ENCODE data around the gene LEP.

LEP gene

DNA sequence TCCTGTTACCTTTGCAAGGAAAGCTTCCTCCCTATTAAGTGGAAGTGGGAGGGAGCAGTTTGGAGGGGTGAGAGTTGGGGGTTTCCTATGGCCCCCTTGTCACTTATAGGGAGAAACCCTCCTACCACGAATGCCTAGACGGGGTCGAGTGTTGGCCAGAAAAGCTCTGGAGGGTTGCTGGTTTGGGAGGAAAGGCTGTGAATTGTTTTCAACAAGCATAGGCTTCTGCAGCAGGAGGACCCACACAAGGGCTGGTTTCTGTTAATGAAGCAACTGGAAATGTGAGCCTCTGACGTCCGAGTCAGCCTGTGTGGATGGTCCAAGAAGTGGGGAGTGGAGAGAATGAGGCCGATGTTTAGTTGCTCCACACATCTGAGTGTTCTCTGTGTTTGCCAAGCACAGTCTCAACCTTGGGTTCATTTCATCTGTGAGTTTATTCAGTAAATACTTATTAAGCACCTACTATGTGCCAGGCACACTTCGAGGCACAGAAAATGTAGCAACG lies 37.3 kb upstream of the LEP start:
- no peaks in the 10 kb centered on the region; the same call in 1 of the 2 replicates for H3K9me3 ChIP-seq (ENCODE audit: control insufficient read depth, insufficient read depth, low read depth, low read length)
- peaks cover 84% of the 10 kb centered on the region for H3K27me3 ChIP-seq (ENCODE audit: control insufficient read depth, insufficient read depth, low read length)
- no peaks in the 10 kb centered on the region for H3K36me3 ChIP-seq (ENCODE audit: control insufficient read depth, insufficient read depth, low read length)
- H3K9ac ChIP-seq (ENCODE audit: low read length): no peak overlapping the region
- peaks cover 14% of the 10 kb centered on the region for H3K4me1 ChIP-seq (ENCODE audit: control insufficient read depth, insufficient read depth, low read length)
- no peak overlapping the region for H3K4me3 ChIP-seq (ENCODE audit: low read depth, low read length)
- no peak overlapping the region for H3K27ac ChIP-seq (ENCODE audit: low read depth, low read length)

DNA sequence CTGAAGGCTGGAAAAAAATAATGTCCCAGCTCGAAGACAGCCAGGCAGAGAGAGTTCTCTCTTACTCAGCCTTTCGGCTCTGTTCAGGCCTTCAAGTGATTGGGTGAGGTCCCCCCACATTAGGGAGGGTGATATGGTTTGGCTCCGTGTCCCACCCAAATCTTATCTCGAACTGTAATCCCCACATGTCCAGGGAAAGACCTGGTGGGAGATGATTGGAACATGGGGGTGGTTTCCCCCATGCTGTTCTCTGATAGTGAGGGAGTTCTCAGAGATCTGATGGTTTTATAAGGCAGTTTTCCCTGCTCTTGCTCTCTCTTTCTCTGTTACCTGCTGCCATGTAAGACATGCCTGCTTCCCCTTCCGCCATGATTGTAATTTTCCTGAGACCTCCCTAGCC lies 36.6 kb upstream of the LEP start:
- Histone ChIP-seq H3K27me3 (ENCODE audit: control insufficient read depth, insufficient read depth, low read length) (peaks cover 79% of the 10 kb centered on the region), H3K4me3 (ENCODE audit: low read depth, low read length) (no peak overlapping the region), H3K4me1 (ENCODE audit: control insufficient read depth, insufficient read depth, low read length) (peaks cover 14% of the 10 kb centered on the region), H3K9ac (ENCODE audit: low read length) (no peak overlapping the region), H3K27ac (ENCODE audit: low read depth, low read length) (no peak overlapping the region), H3K36me3 (ENCODE audit: control insufficient read depth, insufficient read depth, low read length) (no peaks in the 10 kb centered on the region), H3K9me3 (ENCODE audit: control insufficient read depth, insufficient read depth, low read depth, low read length) (no peaks in the 10 kb centered on the region; the same call in 1 of the 2 replicates)

DNA sequence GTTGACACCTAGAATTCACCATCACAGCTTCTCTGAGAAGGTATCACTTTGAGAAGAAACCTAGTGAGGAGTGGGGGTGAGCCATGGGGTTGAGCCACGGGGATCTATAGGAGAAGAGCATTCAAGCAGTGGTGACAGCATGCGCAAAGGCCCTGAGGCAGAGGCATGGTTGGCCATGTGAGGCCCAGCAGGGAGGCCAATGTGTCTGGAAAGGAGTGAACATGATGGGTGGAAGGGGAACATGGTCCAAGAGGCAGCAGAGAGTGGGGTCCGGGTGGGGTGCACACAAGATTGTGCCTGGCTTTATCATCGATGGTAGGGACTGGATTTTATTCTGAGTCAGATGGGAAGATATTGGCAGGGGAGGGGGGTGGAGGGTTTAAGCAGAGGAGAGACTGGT lies 36.0 kb upstream of the LEP start:
- H3K27me3 ChIP-seq (ENCODE audit: control insufficient read depth, insufficient read depth, low read length): peaks cover 76% of the 10 kb centered on the region
- H3K9ac ChIP-seq (ENCODE audit: low read length): no peak overlapping the region
- H3K4me3 ChIP-seq (ENCODE audit: low read depth, low read length): no peak overlapping the region
- no peaks in the 10 kb centered on the region for H3K36me3 ChIP-seq (ENCODE audit: control insufficient read depth, insufficient read depth, low read length)
- no peak overlapping the region for H3K27ac ChIP-seq (ENCODE audit: low read depth, low read length)
- peaks cover 16% of the 10 kb centered on the region for H3K4me1 ChIP-seq (ENCODE audit: control insufficient read depth, insufficient read depth, low read length)
- H3K9me3 ChIP-seq (ENCODE audit: control insufficient read depth, insufficient read depth, low read depth, low read length): no peaks in the 10 kb centered on the region; the same call in 1 of the 2 replicates

DNA sequence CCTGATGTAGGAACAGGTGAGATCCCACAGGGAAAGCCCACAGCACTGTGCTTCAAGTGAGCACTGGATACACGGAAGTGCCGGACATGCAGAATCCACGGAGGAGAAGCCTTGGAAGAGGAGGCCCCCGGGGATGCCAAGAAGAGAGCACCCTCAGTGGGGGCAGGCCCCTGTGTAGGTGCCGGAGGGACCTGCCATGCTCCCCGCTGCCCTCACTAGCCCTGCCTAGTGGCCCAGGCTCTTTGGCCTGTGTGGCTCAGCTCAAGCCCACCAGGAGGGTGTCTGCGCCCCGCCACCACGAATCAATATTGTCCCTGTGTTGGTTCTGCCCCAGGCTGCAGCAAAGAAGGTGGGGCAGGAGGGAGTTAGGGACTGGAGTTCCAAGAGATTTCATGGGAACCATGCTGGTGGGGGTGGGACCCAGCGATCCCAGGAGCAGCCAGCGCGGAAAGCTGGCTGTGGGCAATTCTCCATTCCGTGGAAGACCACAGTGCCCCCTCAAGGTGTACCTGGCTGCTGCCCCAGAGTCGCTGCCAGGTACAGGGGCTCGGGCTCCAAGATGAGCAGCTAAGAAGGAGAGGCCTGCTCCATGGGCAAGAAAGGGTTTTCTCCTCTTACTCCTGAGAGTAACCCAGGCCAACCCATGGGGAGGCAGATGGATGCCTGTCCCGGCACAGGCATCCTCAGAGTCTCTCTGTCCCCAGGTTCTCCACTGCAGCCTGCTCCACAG lies 34.9 kb upstream of the LEP start:
- no peak overlapping the region for H3K27ac ChIP-seq (ENCODE audit: low read depth, low read length)
- H3K27me3 ChIP-seq (ENCODE audit: control insufficient read depth, insufficient read depth, low read length): peaks cover 75% of the 10 kb centered on the region
- H3K36me3 ChIP-seq (ENCODE audit: control insufficient read depth, insufficient read depth, low read length): no peaks in the 10 kb centered on the region
- H3K9ac ChIP-seq (ENCODE audit: low read length): no peak overlapping the region
- H3K4me1 ChIP-seq (ENCODE audit: control insufficient read depth, insufficient read depth, low read length): peaks cover 15% of the 10 kb centered on the region
- no peak overlapping the region for H3K4me3 ChIP-seq (ENCODE audit: low read depth, low read length)
- no peaks in the 10 kb centered on the region; the same call in 1 of the 2 replicates for H3K9me3 ChIP-seq (ENCODE audit: control insufficient read depth, insufficient read depth, low read depth, low read length)

DNA sequence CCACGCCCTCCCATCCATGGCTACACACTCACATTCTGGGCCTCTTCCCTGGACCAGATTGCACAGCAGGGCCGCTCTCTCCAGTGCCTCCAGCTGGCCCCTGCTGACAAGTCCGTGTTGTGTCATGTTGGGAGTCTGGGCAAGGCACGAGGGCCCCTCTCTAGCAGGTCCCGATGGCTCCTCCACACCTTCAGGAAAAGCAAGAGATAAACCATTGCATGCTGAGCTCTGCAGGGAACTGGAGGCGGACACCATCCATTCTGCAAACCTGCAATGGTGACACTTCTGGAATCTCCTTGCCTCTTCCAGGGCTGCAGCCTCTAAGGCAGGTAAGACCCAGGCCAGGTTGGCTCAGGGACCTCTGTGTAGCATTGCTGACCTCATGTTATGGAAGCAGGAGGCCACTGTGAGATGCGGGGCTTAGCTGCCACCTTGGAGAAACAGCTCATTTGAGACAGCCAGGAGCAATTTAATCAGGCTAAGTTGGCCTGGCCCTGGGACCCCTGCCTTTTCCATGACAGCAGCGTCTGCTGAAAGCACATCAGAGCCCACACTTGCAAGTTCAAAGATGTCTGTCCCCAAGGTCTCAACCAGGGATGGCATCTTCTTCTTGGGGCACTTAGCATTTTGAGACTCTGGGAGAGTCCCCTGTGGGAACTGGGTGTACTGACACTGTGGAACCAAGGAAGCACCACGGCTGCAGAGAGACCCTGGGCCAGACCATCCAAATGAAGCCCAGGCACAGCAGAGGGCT lies 34.2 kb upstream of the LEP start:
- H3K4me3 ChIP-seq (ENCODE audit: low read depth, low read length): no peak overlapping the region
- H3K9me3 ChIP-seq (ENCODE audit: control insufficient read depth, insufficient read depth, low read depth, low read length): no peaks in the 10 kb centered on the region; the same call in 1 of the 2 replicates
- H3K27me3 ChIP-seq (ENCODE audit: control insufficient read depth, insufficient read depth, low read length): peaks cover 68% of the 10 kb centered on the region
- peaks cover 12% of the 10 kb centered on the region for H3K4me1 ChIP-seq (ENCODE audit: control insufficient read depth, insufficient read depth, low read length)
- no peak overlapping the region for H3K27ac ChIP-seq (ENCODE audit: low read depth, low read length)
- H3K9ac ChIP-seq (ENCODE audit: low read length): no peak overlapping the region
- no peaks in the 10 kb centered on the region for H3K36me3 ChIP-seq (ENCODE audit: control insufficient read depth, insufficient read depth, low read length)

DNA sequence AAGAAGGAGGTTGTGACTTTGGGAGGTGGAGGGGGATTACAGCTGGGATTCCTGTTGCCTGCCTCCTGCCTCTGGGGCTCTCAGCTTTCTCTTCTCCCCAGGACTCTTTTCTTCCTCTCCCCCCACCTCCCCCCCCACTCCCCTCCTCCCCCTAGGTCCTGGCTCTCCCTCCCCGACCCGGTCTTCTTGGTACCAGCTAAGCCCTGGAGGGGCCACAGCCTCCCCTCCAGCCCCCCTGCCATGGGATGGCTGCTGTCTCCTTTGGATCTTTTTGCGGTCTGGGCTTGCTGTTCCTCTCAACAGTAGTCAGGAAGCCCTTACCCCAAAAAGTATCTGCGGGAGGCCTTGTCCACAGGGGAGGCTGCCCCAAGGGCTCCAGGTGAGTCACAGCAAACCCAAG lies 33.5 kb upstream of the LEP start:
- Histone ChIP-seq H3K9ac (ENCODE audit: low read length) (no peak overlapping the region), H3K27ac (ENCODE audit: low read depth, low read length) (no peak overlapping the region), H3K9me3 (ENCODE audit: control insufficient read depth, insufficient read depth, low read depth, low read length) (no peaks in the 10 kb centered on the region; the same call in 1 of the 2 replicates), H3K27me3 (ENCODE audit: control insufficient read depth, insufficient read depth, low read length) (peaks cover 61% of the 10 kb centered on the region), H3K4me1 (ENCODE audit: control insufficient read depth, insufficient read depth, low read length) (peaks cover 14% of the 10 kb centered on the region; the same call in 1 of the 2 replicates), H3K4me3 (ENCODE audit: low read depth, low read length) (no peak overlapping the region), H3K36me3 (ENCODE audit: control insufficient read depth, insufficient read depth, low read length) (no peaks in the 10 kb centered on the region)

DNA sequence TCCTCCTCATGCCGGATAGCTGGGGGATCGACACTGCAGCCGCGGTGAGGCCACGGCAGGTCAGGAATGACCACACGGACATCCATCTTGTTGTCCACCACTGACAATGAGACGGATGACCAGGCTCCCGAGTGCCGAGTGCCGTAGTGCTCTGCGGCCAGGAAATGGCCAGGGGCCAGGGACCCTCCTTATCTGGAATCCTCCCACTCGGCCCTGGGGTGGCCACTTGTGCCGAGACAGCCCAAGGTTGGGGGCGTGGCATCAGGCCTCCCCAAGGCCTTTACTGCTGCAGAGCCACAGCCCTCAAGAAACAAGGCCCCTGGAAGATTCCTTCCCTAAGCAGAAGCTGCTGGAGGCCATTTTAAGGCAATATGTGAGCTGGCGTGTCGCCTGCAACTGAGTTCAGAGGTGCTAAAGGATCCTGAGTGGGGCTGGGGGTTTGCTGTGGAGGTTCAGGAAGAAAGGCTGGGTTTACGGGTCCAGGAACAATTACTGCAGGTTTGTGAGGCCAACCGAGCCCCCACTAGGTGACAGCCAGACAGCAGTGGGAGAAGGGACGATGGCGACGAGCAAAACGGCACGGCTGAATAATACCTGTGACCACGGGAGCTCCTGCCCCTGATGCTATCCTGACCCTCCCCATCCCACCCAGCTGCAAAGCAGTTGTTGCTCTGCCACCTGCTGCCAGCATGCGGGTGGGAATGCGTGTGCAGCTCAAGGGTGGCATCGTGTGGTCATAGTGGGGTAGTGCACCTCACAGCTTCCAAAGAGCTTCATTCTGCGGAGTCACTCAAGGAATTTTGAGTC lies 31.6 kb upstream of the LEP start:
- Histone ChIP-seq H3K4me3 (ENCODE audit: low read depth, low read length) (no peak overlapping the region), H3K27me3 (ENCODE audit: control insufficient read depth, insufficient read depth, low read length) (peaks cover 42% of the 10 kb centered on the region), H3K27ac (ENCODE audit: low read depth, low read length) (no peak overlapping the region), H3K36me3 (ENCODE audit: control insufficient read depth, insufficient read depth, low read length) (no peaks in the 10 kb centered on the region), H3K9me3 (ENCODE audit: control insufficient read depth, insufficient read depth, low read depth, low read length) (no peaks in the 10 kb centered on the region; the same call in 1 of the 2 replicates), H3K9ac (ENCODE audit: low read length) (no peak overlapping the region), H3K4me1 (ENCODE audit: control insufficient read depth, insufficient read depth, low read length) (peaks cover 14% of the 10 kb centered on the region; the same call in 1 of the 2 replicates)

DNA sequence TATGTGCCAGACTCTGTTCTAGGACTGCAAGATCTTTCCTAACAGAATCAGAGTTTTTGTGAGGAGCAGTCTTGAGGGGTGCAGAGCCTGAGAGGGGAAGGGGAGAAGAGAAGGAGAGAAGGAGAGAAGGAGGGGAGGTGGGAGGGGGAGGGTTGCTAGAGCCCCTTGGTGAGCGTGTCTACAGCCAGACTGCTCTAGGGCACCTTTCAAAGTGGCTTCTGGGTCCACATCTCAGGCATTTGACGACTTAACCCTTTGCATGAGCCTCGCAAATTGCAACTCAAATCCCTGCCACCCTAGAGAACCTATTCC lies 31.1 kb upstream of the LEP start:
- Histone ChIP-seq H3K36me3 (ENCODE audit: control insufficient read depth, insufficient read depth, low read length) (no peaks in the 10 kb centered on the region), H3K9ac (ENCODE audit: low read length) (no peak overlapping the region), H3K9me3 (ENCODE audit: control insufficient read depth, insufficient read depth, low read depth, low read length) (no peaks in the 10 kb centered on the region; the same call in 1 of the 2 replicates), H3K4me1 (ENCODE audit: control insufficient read depth, insufficient read depth, low read length) (peaks cover 14% of the 10 kb centered on the region; the same call in 1 of the 2 replicates), H3K27ac (ENCODE audit: low read depth, low read length) (no peak overlapping the region), H3K4me3 (ENCODE audit: low read depth, low read length) (no peak overlapping the region), H3K27me3 (ENCODE audit: control insufficient read depth, insufficient read depth, low read length) (peaks cover 40% of the 10 kb centered on the region)

DNA sequence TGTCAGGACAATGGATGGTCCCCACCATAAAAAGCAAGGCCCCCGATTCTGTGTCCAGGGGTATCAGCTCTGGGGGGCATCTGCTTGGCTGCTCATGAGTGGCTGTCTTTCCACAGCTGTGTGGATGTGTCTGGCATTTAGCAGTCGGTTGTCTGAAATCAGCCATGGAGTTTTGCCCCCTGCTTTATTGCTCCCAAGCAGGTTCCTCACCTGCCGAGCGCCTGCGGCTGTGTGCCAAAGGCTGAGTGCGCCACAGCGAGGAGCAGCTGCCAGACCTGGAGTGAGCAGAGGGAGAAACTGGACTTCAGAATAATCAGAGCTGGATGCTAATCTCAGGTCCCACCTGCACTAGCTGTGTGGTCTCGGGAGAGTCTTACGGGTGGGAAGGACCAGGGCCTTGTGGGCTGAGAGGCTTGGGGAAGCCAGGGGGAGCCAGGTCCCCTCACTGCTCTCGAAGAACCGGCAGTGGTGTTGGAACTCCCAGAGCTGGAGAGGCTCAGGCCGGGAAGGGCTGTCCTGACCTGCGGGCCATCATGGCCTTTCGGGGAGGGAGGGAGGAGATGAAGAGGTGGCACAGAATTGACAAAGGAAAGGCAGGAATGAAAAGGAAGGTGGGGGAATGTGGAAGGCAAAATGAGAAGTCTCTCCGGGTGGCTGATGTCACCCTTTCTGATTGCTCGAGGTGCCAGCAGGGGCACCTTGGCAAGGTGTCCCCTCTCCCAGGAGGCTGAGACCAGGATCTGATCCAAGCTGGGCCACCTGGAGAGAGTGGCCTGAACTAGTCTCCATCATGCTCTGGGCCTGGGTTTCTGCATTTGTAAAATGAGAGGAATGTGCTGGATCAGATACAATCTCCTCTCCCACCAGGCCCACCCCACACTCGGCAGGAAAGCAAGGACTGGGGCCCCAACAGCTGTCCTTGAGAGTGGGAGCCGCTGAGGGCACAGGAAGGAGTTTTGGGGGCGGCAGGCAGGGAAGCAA lies 30.2 kb upstream of the LEP start:
- no peak overlapping the region for H3K4me3 ChIP-seq (ENCODE audit: low read depth, low read length)
- H3K27me3 ChIP-seq (ENCODE audit: control insufficient read depth, insufficient read depth, low read length): peaks cover 44% of the 10 kb centered on the region
- no peaks in the 10 kb centered on the region for H3K9me3 ChIP-seq (ENCODE audit: control insufficient read depth, insufficient read depth, low read depth, low read length)
- peaks cover 14% of the 10 kb centered on the region; the same call in 1 of the 2 replicates for H3K4me1 ChIP-seq (ENCODE audit: control insufficient read depth, insufficient read depth, low read length)
- H3K27ac ChIP-seq (ENCODE audit: low read depth, low read length): no peak overlapping the region
- H3K9ac ChIP-seq (ENCODE audit: low read length): no peak overlapping the region
- H3K36me3 ChIP-seq (ENCODE audit: control insufficient read depth, insufficient read depth, low read length): no peaks in the 10 kb centered on the region

DNA sequence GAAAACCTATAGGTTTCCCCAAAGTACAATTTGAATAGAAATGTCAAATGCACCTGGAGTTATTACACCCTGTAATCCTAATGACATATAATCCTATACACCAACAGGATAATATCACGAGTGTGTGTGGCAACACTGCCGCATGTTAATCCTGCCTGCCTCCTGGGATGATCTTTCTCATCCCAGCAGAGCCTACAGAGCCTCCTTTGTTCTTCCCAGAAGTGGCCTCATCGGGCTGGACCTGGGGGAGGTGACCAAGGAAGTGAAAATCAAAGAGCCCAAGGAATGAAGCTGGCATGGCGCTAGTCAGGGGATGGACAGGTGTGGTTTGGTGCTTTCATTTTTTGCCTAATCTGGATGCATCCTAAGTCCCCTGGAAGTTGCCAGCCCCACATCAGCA lies 29.5 kb upstream of the LEP start:
- Histone ChIP-seq H3K4me1 (ENCODE audit: control insufficient read depth, insufficient read depth, low read length) (peaks cover 14% of the 10 kb centered on the region; the same call in 1 of the 2 replicates), H3K9ac (ENCODE audit: low read length) (no peak overlapping the region), H3K4me3 (ENCODE audit: low read depth, low read length) (no peak overlapping the region), H3K36me3 (ENCODE audit: control insufficient read depth, insufficient read depth, low read length) (no peaks in the 10 kb centered on the region), H3K27ac (ENCODE audit: low read depth, low read length) (no peak overlapping the region), H3K27me3 (ENCODE audit: control insufficient read depth, insufficient read depth, low read length) (peaks cover 37% of the 10 kb centered on the region), H3K9me3 (ENCODE audit: control insufficient read depth, insufficient read depth, low read depth, low read length) (no peaks in the 10 kb centered on the region)
